Endothelial cell of umbilical vein (primary cell): ENCODE data around the gene ATP6V1A. TPM values are rescaled to one million over a fixed set of nuclear protein-coding genes. Genes with fewer than 3 reads are reported as not detected.
"Not testable (repeated sequence)": the region's sequence is repeated elsewhere in the genome, so short reads cannot be mapped to it uniquely, and the experiment has no call there.

Experiments used
- BruUV-seq: library from RNA; stranded (reverse); fragments of 400-500 nt; replicated peaks from 2 replicates; lab custom pipeline; 2021; lab: Mats Ljungman, UMichigan
- CTCF ChIA-PET: fragments of 300-600, 350-600 bp; sonication (Branson Sonifier 250); formaldehyde crosslinking; loops from one replicate; lab custom pipeline; 2021; ENCODE audit warnings: antibody characterized with exemption, inconsistent platforms; lab: Charles Lee
- POLR2A ChIA-PET: fragments of 300-600, 350-600 bp; sonication (Branson Sonifier 250); formaldehyde crosslinking; loops from one replicate; lab custom pipeline; 2021; ENCODE audit warnings: antibody characterized with exemption, inconsistent platforms; lab: Charles Lee
- DNase-seq: peaks from one replicate; pipeline ENCODE4 v3.0.0-alpha.2; 2011; ENCODE audit warnings: low read depth, low spot score
- FAIRE-seq: peaks from 2 replicates; lab custom pipeline; 2011; peaks lifted over from hg19 to GRCh38; lab: Jason Lieb, UNC
- H2AFZ ChIP-seq: 2 replicates; pipeline ENCODE4 v1.6.0; 2012; ENCODE audit warnings: low read depth, low read length, control low read depth, inconsistent platforms
- H3K27ac ChIP-seq: 2 replicates; pipeline ENCODE4 v1.5.1; 2011; ENCODE audit warnings: low read depth, mild to moderate bottlenecking, control low read depth, low read length, moderate library complexity; ENCODE audit not compliant: insufficient read depth
- H3K27me3 ChIP-seq, 2 experiments: 2 replicates each; pipeline versions ENCODE4 v1.6.0 to v1.6.1; 2011; ENCODE audit warnings: low read length in 2 of 2, mixed read lengths in 1 of 2; ENCODE audit not compliant: control insufficient read depth in 2 of 2, insufficient read depth in 2 of 2
- H3K36me3 ChIP-seq, 2 experiments: 2 replicates in 1 of 2; 3 replicates in 1 of 2; pipeline ENCODE4 v1.5.1; 2011; ENCODE audit warnings: low read length in 2 of 2, mild to moderate bottlenecking in 1 of 2, moderate library complexity in 1 of 2; ENCODE audit not compliant: control insufficient read depth in 2 of 2, insufficient read depth in 2 of 2; ENCODE audit errors: extremely low read depth in 1 of 2
- H3K4me1 ChIP-seq: 3 replicates; pipeline ENCODE4 v1.5.1; 2011; ENCODE audit warnings: mild to moderate bottlenecking, low read length; ENCODE audit not compliant: control insufficient read depth, insufficient read depth; ENCODE audit errors: extremely low read depth
- H3K4me2 ChIP-seq: 2 replicates; pipeline ENCODE4 v1.6.1; 2011; ENCODE audit warnings: low read length, control low read depth, mixed read lengths; ENCODE audit not compliant: insufficient read depth
- H3K4me3 ChIP-seq, 3 experiments: fragments of 200-600 bp in 1 of 3; sonication (generic), shearing (Covaris generic) in 1 of 3; replicated peaks in 1 of 3; 2 replicates each; pipeline ENCODE4 v1.5.1; 2011 to 2016; ENCODE audit warnings: control low read depth in 3 of 3, low read length in 3 of 3, mild to moderate bottlenecking in 2 of 3, inconsistent platforms in 1 of 3, low read depth in 1 of 3, moderate library complexity in 1 of 3; ENCODE audit not compliant: insufficient read depth in 1 of 3
- H3K79me2 ChIP-seq: 2 replicates; pipeline ENCODE4 v1.6.0; 2012; ENCODE audit warnings: low read length, inconsistent platforms; ENCODE audit not compliant: control insufficient read depth, insufficient read depth
- H3K9ac ChIP-seq: replicated peaks from 2 replicates; pipeline ENCODE3; 2011; ENCODE audit warnings: low read length, control low read depth; ENCODE audit not compliant: insufficient read depth; ENCODE audit errors: extremely low read depth
- H3K9me1 ChIP-seq: replicated peaks from 3 replicates; pipeline ENCODE4 v1.6.0; 2011; ENCODE audit warnings: mild to moderate bottlenecking, low read length; ENCODE audit not compliant: control insufficient read depth, insufficient read depth; ENCODE audit errors: extremely low read depth
- H3K9me3 ChIP-seq: replicated peaks from 2 replicates; pipeline ENCODE4 v1.5.1; 2012; ENCODE audit warnings: low read length, inconsistent platforms; ENCODE audit not compliant: control insufficient read depth, insufficient read depth
- H4K20me1 ChIP-seq: replicated peaks from 2 replicates; pipeline ENCODE3; 2011; ENCODE audit warnings: mild to moderate bottlenecking, low read length; ENCODE audit not compliant: control insufficient read depth, insufficient read depth; ENCODE audit errors: extremely low read depth
- EZH2 ChIP-seq: IDR thresholded peaks from 2 replicates; pipeline ENCODE4 v1.6.1; 2012; ENCODE audit warnings: borderline replicate concordance, low read depth, mild to moderate bottlenecking, moderate library complexity, low read length, inconsistent platforms; ENCODE audit not compliant: severe bottlenecking
- FOS ChIP-seq: IDR thresholded peaks from 2 replicates; pipeline ENCODE4 v1.6.1; 2011; ENCODE audit warnings: mild to moderate bottlenecking, low read length, moderate library complexity, borderline replicate concordance; ENCODE audit not compliant: insufficient read depth
- GATA2 ChIP-seq: IDR thresholded peaks from 2 replicates; pipeline ENCODE4 v1.7.0; 2011; ENCODE audit warnings: low read depth, mild to moderate bottlenecking, moderate library complexity, mixed read lengths, low read length; ENCODE audit not compliant: insufficient read length, insufficient read depth
- JUN ChIP-seq: IDR thresholded peaks from 2 replicates; pipeline ENCODE4 v1.6.1; 2011; ENCODE audit warnings: borderline replicate concordance, low read depth; ENCODE audit not compliant: insufficient read length, insufficient read depth
- POLR2A ChIP-seq: IDR thresholded peaks from 2 replicates; pipeline ENCODE4 v1.6.1; 2012; ENCODE audit warnings: low read depth, mild to moderate bottlenecking, control low read depth, low read length
- dilution Hi-C: fragments of 300-500 bp; cut with MboI; formaldehyde crosslinking; loops from one replicate; pipeline ENCODE4 v1.15.0; 2019; ENCODE audit warnings: low sequenced_read_pairs; ENCODE audit not compliant: extremely low pct_ligation_motif_present
- intact Hi-C: fragments of 100-400 bp; cut with micrococcal nuclease; formaldehyde crosslinking; loops from one replicate; pipeline ENCODE4 v1.10.0; 2022
- polyA plus RNA-seq, 4 experiments: library from polyadenylated mRNA; depleted of rRNA in 3 of 4; stranded (reverse) in 3 of 4; unstranded in 1 of 4; fragments of >200 nt; gene quantifications; 2 replicates each; pipeline versions ENCODE4 v1.2.1 to v1.2.3, GENCODE V29; 2011 to 2012; ENCODE audit warnings: missing spikeins in 1 of 4
- total RNA-seq: library from RNA; stranded (reverse); gene quantifications from 2 replicates; pipeline ENCODE4 v1.2.3, GENCODE V29; 2021
- TF ChIP-seq, protein P1 (sequence below), 2 donors: IDR thresholded peaks; 1 replicate in 1 of 2; 2 replicates in 1 of 2; pipeline ENCODE4 v1.5.1; 2011; ENCODE audit warnings: low read length in 2 of 2, mild to moderate bottlenecking in 2 of 2, moderate library complexity in 2 of 2, control low read depth in 1 of 2, inconsistent platforms in 1 of 2, low read depth in 1 of 2; ENCODE audit not compliant: insufficient read depth in 1 of 2; ENCODE audit errors: extremely low read depth in 1 of 2
- TF ChIP-seq, protein P2 (sequence below): IDR thresholded peaks from 2 replicates; pipeline ENCODE4 v1.6.1; 2011; ENCODE audit not compliant: insufficient read depth, insufficient read length

ATP6V1A gene
- total and polyA plus RNA-seq, 2 donors (not counting 3 experiments of a cell fraction or from before 2014, with no cell fraction given): 20.9 to 96.9 TPM

DNA sequence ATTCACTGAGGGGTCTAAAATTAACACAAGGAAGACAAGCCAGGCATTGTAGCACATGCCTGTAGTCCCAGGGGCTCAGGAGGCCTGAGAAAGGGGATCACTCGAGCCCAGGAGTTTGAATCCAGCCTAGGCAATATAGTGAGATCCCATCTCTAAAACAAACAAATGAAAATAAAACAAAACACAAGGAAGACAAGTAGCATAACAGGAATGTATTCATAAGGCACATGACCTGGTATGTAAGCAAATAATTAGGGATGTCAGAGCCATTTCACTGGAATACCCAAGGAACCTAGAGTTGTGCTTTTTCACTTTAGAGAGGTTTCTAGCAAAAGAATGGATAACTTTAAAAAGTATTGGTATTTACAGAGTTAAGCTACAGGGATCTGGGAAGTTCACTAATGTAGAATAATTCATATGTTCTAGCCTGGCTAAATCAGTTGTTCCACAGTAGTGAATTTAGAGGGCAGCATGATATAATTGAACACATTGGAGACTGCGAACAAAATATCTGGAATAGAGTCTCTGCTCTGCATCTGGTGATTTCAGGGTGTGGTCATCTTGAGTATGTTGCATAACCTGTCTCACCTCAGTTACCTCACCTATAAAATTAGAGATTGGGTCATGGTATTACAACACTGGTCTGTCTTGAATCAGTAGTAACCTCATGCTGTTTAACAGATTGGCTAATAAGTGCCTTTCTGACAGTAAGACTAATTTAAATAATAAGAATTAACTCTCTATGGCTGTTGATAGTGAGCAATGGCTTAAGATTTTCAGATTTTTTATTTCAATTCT lies 101.0 kb downstream of the ATP6V1A start:
- Histone ChIP-seq H4K20me1 (peaks cover 2% of the 10 kb centered on the region), H3K9me3 (no peaks in the 10 kb centered on the region), H3K27me3 (no peaks in the 10 kb centered on the region), H3K4me2 (no peak overlapping the region), H3K79me2 (no peaks in the 10 kb centered on the region), H2AFZ (no peak overlapping the region), H3K9ac (no peak overlapping the region), H3K9me1 (no peaks in the 10 kb centered on the region), H3K4me1 (no peaks in the 10 kb centered on the region), H3K4me3 (no peak overlapping the region), H3K36me3 (no peaks in the 10 kb centered on the region), H3K27ac (no peak overlapping the region)
- ChIA-PET CTCF (no interaction called here), POLR2A (no interaction called here)
- no peak for DNase-seq
- dilution Hi-C loops (no loop called here), intact Hi-C loops (loop anchor here (10.0 kb wide), 2 partner anchors 447 to 567 kb away; partner anchors contain the start of gene TIGIT)
- FAIRE-seq: no peak
- no peak for TF ChIP-seq JUN
- TF ChIP-seq GATA2: no peak
- TF ChIP-seq, protein P1, sequence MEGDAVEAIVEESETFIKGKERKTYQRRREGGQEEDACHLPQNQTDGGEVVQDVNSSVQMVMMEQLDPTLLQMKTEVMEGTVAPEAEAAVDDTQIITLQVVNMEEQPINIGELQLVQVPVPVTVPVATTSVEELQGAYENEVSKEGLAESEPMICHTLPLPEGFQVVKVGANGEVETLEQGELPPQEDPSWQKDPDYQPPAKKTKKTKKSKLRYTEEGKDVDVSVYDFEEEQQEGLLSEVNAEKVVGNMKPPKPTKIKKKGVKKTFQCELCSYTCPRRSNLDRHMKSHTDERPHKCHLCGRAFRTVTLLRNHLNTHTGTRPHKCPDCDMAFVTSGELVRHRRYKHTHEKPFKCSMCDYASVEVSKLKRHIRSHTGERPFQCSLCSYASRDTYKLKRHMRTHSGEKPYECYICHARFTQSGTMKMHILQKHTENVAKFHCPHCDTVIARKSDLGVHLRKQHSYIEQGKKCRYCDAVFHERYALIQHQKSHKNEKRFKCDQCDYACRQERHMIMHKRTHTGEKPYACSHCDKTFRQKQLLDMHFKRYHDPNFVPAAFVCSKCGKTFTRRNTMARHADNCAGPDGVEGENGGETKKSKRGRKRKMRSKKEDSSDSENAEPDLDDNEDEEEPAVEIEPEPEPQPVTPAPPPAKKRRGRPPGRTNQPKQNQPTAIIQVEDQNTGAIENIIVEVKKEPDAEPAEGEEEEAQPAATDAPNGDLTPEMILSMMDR (IDR thresholded peaks at IDR 0.05; ENCODE audit: extremely low read depth in 1 of 2, insufficient read depth in 1 of 2, low read depth in 1 of 2, low read length in 2 of 2): no peak
- TF ChIP-seq, protein P2, sequence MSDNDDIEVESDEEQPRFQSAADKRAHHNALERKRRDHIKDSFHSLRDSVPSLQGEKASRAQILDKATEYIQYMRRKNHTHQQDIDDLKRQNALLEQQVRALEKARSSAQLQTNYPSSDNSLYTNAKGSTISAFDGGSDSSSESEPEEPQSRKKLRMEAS: no peak
- no peak for TF ChIP-seq FOS
- TF ChIP-seq EZH2: no peak
- no peak for TF ChIP-seq POLR2A
- no TSS peak for BruUV-seq

DNA sequence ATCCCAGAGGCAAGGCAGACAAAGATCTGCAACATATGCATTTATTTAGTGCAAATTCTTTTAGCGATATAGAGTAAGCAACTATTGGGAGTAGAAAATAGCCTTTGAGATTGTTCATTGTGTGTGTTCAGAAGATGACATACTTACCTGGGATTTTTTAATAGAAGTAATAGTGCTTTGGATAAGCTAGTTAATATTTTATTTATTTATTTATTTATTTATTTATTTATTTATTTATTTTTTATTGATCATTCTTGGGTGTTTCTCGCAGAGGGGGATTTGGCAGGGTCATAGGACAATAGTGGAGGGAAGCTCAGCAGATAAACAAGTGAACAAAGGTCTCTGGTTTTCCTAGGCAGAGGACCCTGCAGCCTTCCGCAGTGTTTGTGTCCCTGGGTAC lies 102.2 kb downstream of the ATP6V1A start:
- H3K9me1 ChIP-seq, H3K9me3 ChIP-seq, H3K4me2 ChIP-seq, H3K79me2 ChIP-seq, FAIRE-seq, H3K4me3 ChIP-seq, POLR2A ChIA-PET, BruUV-seq, H2AFZ ChIP-seq, H3K27ac ChIP-seq, H3K9ac ChIP-seq, DNase-seq, H3K27me3 ChIP-seq, H3K4me1 ChIP-seq, H4K20me1 ChIP-seq, H3K36me3 ChIP-seq, dilution Hi-C loops: not testable (repeated sequence)
- intact Hi-C loops: loop anchor here (10.0 kb wide), 2 partner anchors 446 to 566 kb away; partner anchors contain the start of gene TIGIT
- CTCF ChIA-PET: interaction anchor here (1.2 kb wide), 1 partner anchor 113 kb away, joined by 3 read pairs; no protein-coding TSS in a partner anchor

DNA sequence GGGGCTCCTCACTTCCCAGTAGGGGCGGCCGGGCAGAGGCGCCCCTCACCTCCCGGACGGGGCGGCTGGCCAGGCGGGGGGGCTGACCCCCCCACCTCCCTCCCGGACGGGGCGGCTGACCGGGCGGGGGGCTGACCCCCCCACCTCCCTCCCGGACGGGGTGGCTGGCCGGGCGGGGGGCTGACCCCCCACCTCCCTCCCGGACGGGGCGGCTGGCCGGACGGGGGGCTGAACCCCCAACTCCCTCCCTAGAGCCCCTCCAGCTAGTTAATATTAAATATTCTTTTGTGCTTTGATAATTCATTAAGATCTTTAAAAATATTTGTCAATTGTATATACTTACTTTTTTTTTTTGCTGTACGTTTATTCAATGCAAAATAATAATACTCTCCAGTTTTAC lies 103.0 kb downstream of the ATP6V1A start:
- H3K27me3 ChIP-seq, CTCF ChIA-PET, H3K4me3 ChIP-seq, H3K9ac ChIP-seq, H3K4me2 ChIP-seq, H3K36me3 ChIP-seq, DNase-seq, H3K9me1 ChIP-seq, H3K27ac ChIP-seq, H2AFZ ChIP-seq, FAIRE-seq, POLR2A ChIA-PET, H4K20me1 ChIP-seq, H3K4me1 ChIP-seq, dilution Hi-C loops, H3K79me2 ChIP-seq, H3K9me3 ChIP-seq, BruUV-seq: not testable (repeated sequence)
- intact Hi-C loops: loop anchor here (10.0 kb wide), 2 partner anchors 445 to 565 kb away; partner anchors contain the start of gene TIGIT
